Measurements from ENCODE around the gene FILIP1L.

GRCh38 chr3:100104442-100104798, 9.9 kb downstream of the FILIP1L start:
- TF ChIP-seq MAFK (IDR thresholded peaks at IDR 0.05; ENCODE audit: low read depth, low read length) (no peak), CEBPB (IDR thresholded peaks at IDR 0.05; ENCODE audit: low read depth, low read length) (no peak), MAX (IDR thresholded peaks at IDR 0.05) (no peak), CTCF (IDR thresholded peaks at IDR 0.05; ENCODE audit: control extremely low read depth in 1 of 3, insufficient read depth in 1 of 3, low read depth in 1 of 3, low read length in 3 of 3) (no peak), ATF2 (IDR thresholded peaks at IDR 0.05; ENCODE audit: low read length) (no peak), JUND (IDR thresholded peaks at IDR 0.05; ENCODE audit: low read length) (no peak), POLR2AphosphoS5 (IDR thresholded peaks at IDR 0.05; ENCODE audit: low read depth, low read length) (no peak), ASH2L (IDR thresholded peaks at IDR 0.05; ENCODE audit: low read length) (no peak), FOSL1 (IDR thresholded peaks at IDR 0.05; ENCODE audit: insufficient read depth, low read depth, low read length) (no peak), RBBP5 (IDR thresholded peaks at IDR 0.05; ENCODE audit: borderline replicate concordance, low read depth, low read length) (no peak)

Measured in H1 (cell line).